HG02938 (cell line): ENCODE data around the gene CCZ1B.
"Not testable (repeated sequence)": the region's sequence is repeated elsewhere in the genome, so short reads cannot be mapped to it uniquely, and the experiment has no call there.

Experiments used
- ATAC-seq: cut with Tn5 transposase; IDR thresholded peaks from one replicate; pipeline ENCODE4 v1.9.1; 2021; ENCODE audit warnings: mild to moderate bottlenecking, moderate library complexity; ENCODE audit not compliant: unreplicated experiment

The CCZ1B gene

DNA sequence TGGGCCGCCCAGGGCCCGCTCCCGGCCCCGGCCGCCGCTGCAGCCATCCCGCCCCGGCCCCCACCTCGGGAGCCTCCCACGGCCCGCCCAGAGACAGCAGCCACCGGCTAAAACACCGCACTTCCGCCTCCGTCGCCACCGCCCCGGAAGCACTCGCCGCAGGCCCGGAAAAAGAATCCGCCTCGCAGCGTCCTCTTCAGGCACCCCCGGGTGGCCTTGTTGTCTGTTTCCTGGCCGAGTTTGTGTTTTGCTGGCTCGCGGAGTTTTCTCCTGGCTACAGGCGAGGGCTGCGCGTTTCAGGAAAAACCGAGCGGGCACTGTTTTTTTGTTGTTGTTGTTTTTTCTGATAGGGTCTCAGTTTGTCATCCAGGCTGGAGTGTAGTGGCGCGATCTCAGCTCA, at the start of gene CCZ1B:
CCZ1B (minus strand) TSS at position 125 of the 400 bp plus-strand sequence; CDS start at position 47, 78 bp downstream.
- ATAC-seq = peak; percentile 98

DNA sequence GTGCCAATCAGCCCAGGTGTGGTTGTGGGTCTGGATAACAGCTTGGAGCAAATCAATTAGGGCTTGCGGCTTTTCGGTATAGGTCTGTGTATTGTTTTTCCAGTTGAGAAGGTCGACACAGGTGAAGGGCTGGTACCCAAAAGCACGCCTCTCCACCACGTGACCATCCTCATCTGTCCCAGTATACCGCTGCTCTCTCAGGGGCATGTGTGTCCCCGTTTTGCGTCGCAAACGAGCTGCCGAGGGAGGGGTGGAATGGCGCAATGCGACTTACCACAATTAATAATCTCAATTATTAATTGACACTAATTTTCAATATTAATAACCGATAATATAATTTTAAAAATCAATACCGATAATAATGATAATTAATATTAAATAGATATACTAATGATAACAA, 48.9 kb upstream of the CCZ1B start:
- not testable (repeated sequence) for ATAC-seq

GRCh38 chr7:6872246-6872945, 46.3 kb upstream of the CCZ1B start:
- not testable (repeated sequence) for ATAC-seq

DNA sequence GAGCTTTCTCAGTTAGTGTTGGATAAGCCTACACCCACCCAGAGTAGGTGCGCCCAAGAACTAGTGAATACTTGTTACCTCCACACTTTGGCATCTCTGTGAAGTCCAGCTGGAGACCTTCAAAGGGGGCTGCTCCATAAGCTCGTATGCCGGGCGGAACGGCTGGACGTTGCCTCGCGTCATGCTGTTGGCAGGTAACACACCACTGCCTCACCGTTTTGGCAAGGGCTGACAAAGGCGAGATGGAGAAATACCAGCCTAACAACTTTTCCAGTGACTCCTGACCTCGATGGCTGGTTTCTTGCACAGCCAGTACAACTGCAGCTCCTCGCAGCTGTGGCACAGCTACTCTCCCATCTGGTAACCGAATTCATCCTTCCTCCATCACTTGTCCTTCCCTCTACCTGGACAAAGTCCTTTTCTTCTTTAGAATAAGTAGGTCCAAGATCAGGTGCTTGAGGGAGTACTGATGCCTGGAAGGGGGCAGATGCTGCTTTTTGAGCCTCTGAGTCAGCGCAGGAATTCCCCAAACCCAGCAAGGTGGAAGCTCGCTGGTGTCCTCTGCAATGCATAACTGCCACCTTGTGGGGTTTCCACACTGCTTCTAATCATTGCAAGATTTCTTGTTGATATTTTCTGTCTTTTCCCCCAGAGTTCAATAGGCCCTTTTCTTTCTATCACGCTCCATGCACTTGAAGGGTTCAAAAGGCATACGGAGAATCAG, 45.5 kb upstream of the CCZ1B start:
- not testable (repeated sequence) for ATAC-seq

DNA sequence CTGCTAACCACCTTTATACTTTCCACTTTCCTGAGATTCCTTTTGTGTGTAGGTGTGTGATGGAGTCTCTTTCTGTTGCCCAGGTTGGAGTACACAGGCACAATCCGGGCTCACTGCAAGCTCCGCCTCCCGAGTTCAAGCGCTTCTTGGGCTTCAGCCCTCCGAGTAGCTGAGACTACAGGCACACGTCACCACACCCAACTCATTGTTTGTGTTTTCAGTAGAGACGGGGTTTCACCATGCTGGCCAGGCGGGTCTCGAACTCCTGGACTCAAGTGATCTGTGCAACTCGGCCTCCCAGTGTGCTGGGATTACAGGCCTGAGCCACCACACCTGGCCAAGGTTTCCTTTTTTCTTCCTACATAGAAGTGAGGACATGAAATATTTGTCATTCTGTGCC, 38.7 kb upstream of the CCZ1B start:
- not testable (repeated sequence) for ATAC-seq

DNA sequence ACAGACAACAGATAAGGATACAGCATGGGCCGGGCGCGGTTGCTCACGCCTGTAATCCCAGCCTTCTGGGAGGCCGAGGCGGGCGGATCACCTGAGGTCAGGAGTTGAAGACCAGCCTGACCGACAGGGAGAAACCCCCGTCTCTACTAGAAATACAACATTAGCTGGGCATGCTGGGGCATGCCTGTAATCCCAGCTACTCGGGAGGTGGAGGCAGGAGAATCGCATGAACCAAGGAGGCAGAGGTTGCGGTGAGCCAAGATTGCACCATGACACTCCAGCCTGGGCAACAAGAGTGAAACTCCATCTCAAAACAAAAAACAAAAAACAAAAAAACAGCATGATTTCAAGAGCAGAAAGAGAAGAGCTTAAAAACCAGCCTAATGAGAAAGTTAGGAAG, 38.1 kb upstream of the CCZ1B start:
- not testable (repeated sequence) for ATAC-seq

DNA sequence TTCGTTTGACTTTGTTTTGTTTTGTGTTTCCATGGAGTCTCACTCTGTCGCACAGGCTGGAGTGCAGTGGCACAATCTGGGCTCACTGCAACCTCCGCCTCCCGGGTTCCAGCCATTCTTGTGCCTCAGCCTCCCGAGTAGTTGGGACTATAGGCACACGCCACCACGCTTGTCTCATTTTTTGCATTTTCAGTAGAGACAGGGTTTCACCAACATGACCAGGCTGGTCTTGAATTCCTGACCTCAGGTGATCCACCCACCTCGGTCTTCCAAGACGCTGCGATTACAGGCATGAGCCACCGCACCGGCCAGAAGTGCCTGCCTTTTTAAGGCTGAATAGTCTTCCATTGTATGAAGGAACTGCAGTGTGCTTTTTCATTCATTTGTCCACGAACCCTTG, 36.8 kb upstream of the CCZ1B start:
- not testable (repeated sequence) for ATAC-seq

GRCh38 chr7:6857721-6858314, 31.7 kb upstream of the CCZ1B start:
- ATAC-seq = not testable (repeated sequence)

DNA sequence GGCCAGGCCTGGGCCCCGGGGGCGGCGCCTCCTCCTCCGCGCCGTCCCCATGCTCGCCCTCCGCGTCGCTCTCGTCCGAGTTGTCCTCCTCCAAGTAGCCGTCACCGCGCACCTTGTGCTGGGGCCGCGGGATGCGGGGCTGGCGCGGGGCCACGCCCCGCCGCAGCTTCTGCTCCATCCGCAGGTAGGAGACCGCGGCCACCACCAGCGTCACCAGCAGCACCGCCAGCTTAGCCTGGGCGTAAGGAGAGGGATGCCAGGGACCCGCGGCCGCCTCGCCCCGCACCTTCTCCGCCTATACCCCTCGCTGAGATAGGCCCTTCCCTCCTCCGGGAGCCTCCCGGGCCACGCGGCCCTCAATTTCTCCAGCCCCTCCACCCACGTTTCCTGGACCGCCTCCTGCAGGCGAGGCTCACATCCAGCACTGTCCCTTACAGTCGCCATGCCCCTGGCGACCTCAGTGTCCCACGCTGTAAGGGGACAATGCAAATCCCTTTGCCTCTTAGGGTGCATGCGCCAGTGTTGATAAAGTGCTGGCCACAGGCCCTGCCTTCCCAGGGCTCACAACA, 29.6 kb upstream of the CCZ1B start:
- not testable (repeated sequence) for ATAC-seq

GRCh38 chr7:6854747-6855562, 28.9 kb upstream of the CCZ1B start:
- ATAC-seq = not testable (repeated sequence)

DNA sequence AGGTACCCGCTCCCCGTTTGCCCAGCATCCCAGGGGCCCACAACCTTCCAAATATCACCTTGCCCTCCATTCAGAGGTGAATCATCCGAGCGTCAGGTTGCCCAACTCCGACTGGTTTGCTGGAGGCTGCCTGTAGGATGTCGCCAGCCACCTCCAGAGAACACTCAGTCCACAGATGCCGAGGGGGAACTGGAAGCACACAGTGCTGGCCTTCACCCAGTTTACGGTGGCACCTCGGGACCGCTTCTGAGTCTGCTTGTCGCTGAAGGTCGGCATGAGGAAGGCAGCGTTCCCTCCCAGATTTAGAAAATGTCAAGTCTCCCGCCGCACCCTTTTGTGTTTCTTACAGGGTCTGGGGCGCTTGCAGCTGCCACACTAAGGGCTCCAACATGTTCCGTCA, 27.6 kb upstream of the CCZ1B start:
- not testable (repeated sequence) for ATAC-seq

- not testable (repeated sequence) for ATAC-seq
These were observed 23.1 kb upstream of the CCZ1B start for GRCh38 chr7:6849127-6849526.

- not testable (repeated sequence) for ATAC-seq
These were observed 21.7 kb upstream of the CCZ1B start for GRCh38 chr7:6847751-6848150.

DNA sequence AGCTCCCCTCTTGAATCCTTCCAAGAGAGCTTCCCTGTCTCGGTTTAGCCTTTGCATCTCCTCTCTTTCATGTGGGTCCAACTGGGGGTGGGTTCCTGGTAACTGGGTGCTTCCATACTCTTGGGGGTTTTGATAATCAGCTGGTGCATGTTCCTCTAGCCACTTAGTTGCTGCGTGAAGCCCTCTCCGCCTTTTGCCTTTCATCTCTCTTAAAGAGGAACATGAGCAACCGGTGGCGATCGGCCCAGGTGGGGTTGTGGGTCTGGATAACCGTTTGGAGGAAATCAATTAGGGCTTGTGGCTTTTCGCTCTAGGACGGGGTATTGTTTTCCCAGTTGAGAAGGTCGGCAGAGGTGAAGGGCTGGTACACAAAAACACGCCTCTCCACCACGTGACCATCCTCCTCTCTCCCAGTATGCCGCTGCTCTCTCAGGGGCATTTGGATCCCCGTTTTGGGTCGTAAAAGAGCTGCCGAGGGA, 19.9 kb upstream of the CCZ1B start:
- not testable (repeated sequence) for ATAC-seq

DNA sequence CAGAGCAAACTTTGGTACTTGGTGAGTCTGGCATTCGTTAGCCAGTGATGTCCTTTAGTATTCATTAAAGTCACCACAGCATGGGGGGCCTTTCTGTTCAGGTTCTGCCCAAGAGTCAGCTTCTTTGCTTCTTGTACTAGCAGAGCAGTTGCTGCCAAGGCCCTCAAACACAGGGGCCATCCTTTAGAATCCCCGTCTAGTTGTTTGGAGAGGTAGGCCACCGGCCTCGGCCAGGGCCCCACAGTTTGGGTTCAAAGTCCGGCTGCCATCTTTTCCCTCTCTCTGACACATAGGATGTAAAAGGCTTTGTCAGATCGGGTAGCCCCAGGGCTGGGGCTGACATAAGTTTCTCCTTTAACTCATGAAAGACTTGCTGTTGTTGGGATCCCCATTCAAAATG, 17.6 kb upstream of the CCZ1B start:
- ATAC-seq = not testable (repeated sequence)

DNA sequence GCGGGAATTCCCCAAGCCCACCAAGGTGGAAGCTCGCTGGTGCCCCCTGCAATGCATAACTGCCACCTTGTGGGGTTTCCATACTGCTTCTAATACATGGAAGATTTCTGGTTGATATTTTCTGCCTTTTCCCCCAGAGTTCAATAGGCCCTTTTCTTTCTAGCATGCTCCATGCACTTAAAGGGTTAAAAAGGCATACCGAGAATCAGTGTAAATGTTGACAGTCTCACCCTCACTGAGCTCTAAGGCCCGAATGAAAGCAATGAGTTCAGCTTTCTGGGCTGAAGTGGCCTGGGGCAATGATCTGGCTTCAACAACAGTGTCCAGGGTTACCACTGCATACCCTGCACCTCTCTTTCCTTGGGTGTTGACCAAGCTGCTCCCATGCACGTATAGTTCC, 17.0 kb upstream of the CCZ1B start:
- ATAC-seq = not testable (repeated sequence)

- not testable (repeated sequence) for ATAC-seq
These were observed 16.3 kb upstream of the CCZ1B start for GRCh38 chr7:6842278-6842921.

DNA sequence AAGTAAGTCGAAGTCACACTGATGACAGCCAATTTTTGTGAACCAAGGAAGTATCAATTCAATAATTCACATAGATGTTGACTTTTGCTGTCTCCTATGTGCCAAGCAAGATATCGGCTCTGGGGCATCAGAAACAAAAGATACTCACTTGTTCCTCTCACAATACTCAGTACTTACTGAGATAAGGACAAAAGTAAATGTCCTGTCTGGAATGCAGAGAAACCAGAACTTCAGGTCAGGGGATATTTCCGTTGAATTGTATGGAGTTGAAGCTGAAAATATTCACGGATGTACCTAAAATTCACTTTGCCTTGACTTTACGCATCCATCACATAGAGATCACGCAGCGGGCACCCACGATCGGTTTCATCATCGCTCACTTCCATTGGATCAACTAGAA, 11.0 kb upstream of the CCZ1B start:
- not testable (repeated sequence) for ATAC-seq

GRCh38 chr7:6835521-6835920, 9.4 kb upstream of the CCZ1B start:
- ATAC-seq = not testable (repeated sequence)

DNA sequence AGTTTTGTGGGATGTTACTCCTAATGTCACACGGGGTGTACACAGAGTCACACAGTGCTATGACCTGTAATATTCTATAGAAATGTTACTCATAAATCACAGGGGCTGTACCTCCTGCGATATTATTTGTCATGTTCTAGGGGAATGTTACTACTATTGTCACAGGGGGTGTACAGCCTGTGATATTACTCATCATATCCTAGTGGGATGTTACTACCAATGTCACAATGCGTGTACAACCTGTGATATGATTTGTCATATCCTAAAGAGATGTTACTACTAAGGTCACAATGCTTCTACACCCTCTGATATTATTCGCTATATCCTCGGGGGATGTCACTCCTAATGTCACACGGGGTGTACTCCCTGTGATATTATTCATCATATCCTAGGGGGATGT, 7.6 kb upstream of the CCZ1B start:
- ATAC-seq = no peak
